HepG2 (cell line): ENCODE measurements around the gene UGCG. TPM values are rescaled to one million over a fixed set of nuclear protein-coding genes. Genes with fewer than 3 reads are reported as not detected.

Source experiments
- ATAC-seq: fragments of 200-7000 bp; cut with Tn5 transposase; 3 replicates; pipeline ENCODE4 v1.9.1; 2020; ENCODE audit warnings: mild to moderate bottlenecking, moderate library complexity
- BruUV-seq: library from RNA; stranded (reverse); fragments of 400-500 nt; replicated peaks from 2 replicates; lab custom pipeline; 2021; lab: Mats Ljungman, UMichigan
- CTCF ChIA-PET: fragments of 300-600 bp; formaldehyde crosslinking; extraction: SDS; loops from one replicate; lab custom pipeline; 2021; ENCODE audit warnings: low total read pairs, inconsistent platforms, low intra/inter-chr PET ratio; lab: Yijun Ruan, JAX
- POLR2A ChIA-PET: fragments of 350-600 bp; sonication (Branson Sonifier 250); formaldehyde crosslinking; loops from one replicate; lab custom pipeline; 2020; ENCODE audit warnings: antibody characterized with exemption, inconsistent platforms; lab: Yijun Ruan, JAX
- DNase-seq: peaks from one replicate; pipeline ENCODE4 v3.0.0-alpha.2; 2015; ENCODE audit warnings: low spot score
- FAIRE-seq: peaks from 3 replicates; lab custom pipeline; 2011; peaks lifted over from hg19 to GRCh38; lab: Jason Lieb, UNC
- H2AFZ ChIP-seq: one replicate; pipeline ENCODE4 v1.6.1; 2011; ENCODE audit warnings: low read length, inconsistent platforms
- H3K27ac ChIP-seq: fragments of 300-600 bp; 3 replicates; pipeline ENCODE4 v1.8.0; 2011; ENCODE audit warnings: mixed run types, mild to moderate bottlenecking, mixed read lengths, low read length, inconsistent platforms; ENCODE audit not compliant: insufficient read depth; ENCODE audit errors: extremely low read length
- H3K27me3 ChIP-seq, 2 experiments: fragments of 200-600 bp in 1 of 2; 2 replicates in 1 of 2; 3 replicates in 1 of 2; pipeline versions ENCODE4 v1.6.0 to v1.8.0; 2011; ENCODE audit warnings: low read length in 2 of 2, mild to moderate bottlenecking in 2 of 2, moderate library complexity in 2 of 2, inconsistent platforms in 1 of 2; ENCODE audit not compliant: insufficient read depth in 2 of 2, control insufficient read depth in 1 of 2
- H3K36me3 ChIP-seq, 2 experiments: fragments of 200-600 bp in 1 of 2; replicated peaks in 1 of 2; 2 replicates in 1 of 2; 3 replicates in 1 of 2; pipeline versions ENCODE4 v1.5.1 to v1.8.0; 2011; ENCODE audit warnings: low read length in 2 of 2, inconsistent platforms in 1 of 2; ENCODE audit not compliant: insufficient read depth in 2 of 2, control insufficient read depth in 1 of 2
- H3K4me1 ChIP-seq: 2 replicates; pipeline ENCODE4 v1.5.1; 2012; ENCODE audit warnings: low read length, inconsistent platforms; ENCODE audit not compliant: insufficient read depth
- H3K4me2 ChIP-seq: 2 replicates; pipeline ENCODE4 v1.6.0; 2011; ENCODE audit warnings: low read depth, low read length, inconsistent platforms
- H3K4me3 ChIP-seq, 3 experiments: fragments of 200-600 bp in 1 of 3; sonication (generic), shearing (Covaris generic) in 1 of 3; replicated peaks in 1 of 3; 2 replicates each; pipeline ENCODE4 v1.5.1; 2011 to 2016; ENCODE audit warnings: low read length in 3 of 3, inconsistent platforms in 2 of 3, low read depth in 2 of 3, mild to moderate bottlenecking in 2 of 3, control low read depth in 1 of 3, mixed read lengths in 1 of 3; ENCODE audit not compliant: insufficient read depth in 1 of 3
- H3K79me2 ChIP-seq: one replicate; pipeline ENCODE4 v1.6.1; 2011; ENCODE audit warnings: low read length, inconsistent platforms; ENCODE audit not compliant: insufficient read depth
- H3K9ac ChIP-seq: 2 replicates; pipeline ENCODE4 v1.6.0; 2011; ENCODE audit warnings: mild to moderate bottlenecking, low read depth, low read length, inconsistent platforms; ENCODE audit not compliant: insufficient read depth
- H3K9me3 ChIP-seq: 2 replicates; pipeline ENCODE4 v1.5.1; 2012; ENCODE audit warnings: mild to moderate bottlenecking, low read length
- H4K20me1 ChIP-seq: 2 replicates; pipeline ENCODE4 v1.6.0; 2011; ENCODE audit warnings: inconsistent platforms, mild to moderate bottlenecking, low read length, moderate library complexity; ENCODE audit not compliant: insufficient read depth
- CBX2 ChIP-seq, 2 experiments: fragments of 200-600 bp in 1 of 2; sonication (generic); formaldehyde crosslinking in 1 of 2; IDR thresholded peaks; 2 replicates each; pipeline versions ENCODE4 v1.7.0 to v1.8.1; 2018 to 2022; ENCODE audit warnings: low read depth in 2 of 2, low read length in 1 of 2, mild to moderate bottlenecking in 1 of 2, missing genetic modification reagents in 1 of 2
- KLF11 ChIP-seq: IDR thresholded peaks from 2 replicates; pipeline ENCODE4 v1.6.1; 2016; ENCODE audit warnings: missing compliant biosample characterization
- ZNF251 ChIP-seq: sonication (generic); formaldehyde crosslinking; IDR thresholded peaks from 2 replicates; pipeline ENCODE4 v1.9.0; 2021; ENCODE audit warnings: mild to moderate bottlenecking, missing genetic modification reagents
- WGBS: methylation state at CpG from one replicate; pipeline ENCODE4 v1.1.6; 2017; ENCODE audit warnings: low lambda C conversion rate; 5-methylcytosine and 5-hydroxymethylcytosine counted together
- in situ Hi-C: cut with HindIII; loops from 2 replicates; pipeline ENCODE4 v1.10.0; 2017; ENCODE audit warnings: low pct_unique_long_range_greater_than_20kb; ENCODE audit not compliant: extremely low pct_ligation_motif_present
- intact Hi-C: fragments of 100-400 bp; cut with micrococcal nuclease; formaldehyde crosslinking; loops from one replicate; pipeline ENCODE4 v1.10.0; 2022; ENCODE audit not compliant: unreplicated experiment
- polyA plus RNA-seq, 8 experiments: library from polyadenylated mRNA; depleted of rRNA in 3 of 8; stranded (reverse) in 7 of 8; unstranded in 1 of 8; fragments of >200 nt; fragmentation: Illumina TruSeq in 4 of 8; extraction: Trizol in 4 of 8; gene quantifications; 2 replicates each; pipeline versions ENCODE4 v1.2.1 to v1.2.3, GENCODE V29; 2011 to 2016; ENCODE audit warnings: low read depth in 4 of 8, missing spikeins in 1 of 8, mixed read lengths in 1 of 8; ENCODE audit not compliant: insufficient read depth in 1 of 8
- total RNA-seq, 5 experiments: library from RNA; depleted of rRNA; stranded (reverse); fragments of >200 nt; fragmentation: Illumina TruSeq; extraction: Trizol; gene quantifications; 2 replicates each; pipeline ENCODE4 v1.2.3, GENCODE V29; 2016; ENCODE audit warnings: low read depth in 1 of 5
- TF ChIP-seq, protein P1 (sequence below): sonication (generic); formaldehyde crosslinking; IDR thresholded peaks from 2 replicates; pipeline ENCODE4; 2020; ENCODE audit warnings: missing genetic modification reagents, mild to moderate bottlenecking, borderline replicate concordance
- TF ChIP-seq, protein P2 (sequence below): sonication (generic); formaldehyde crosslinking; IDR thresholded peaks from 2 replicates; pipeline ENCODE4 v1.4.0; 2020; ENCODE audit warnings: missing genetic modification reagents, borderline replicate concordance
- TF ChIP-seq, protein P3 (sequence below): IDR thresholded peaks from 2 replicates; pipeline ENCODE4 v1.6.1; 2016; ENCODE audit warnings: mild to moderate bottlenecking

The UGCG gene
- total and polyA plus RNA-seq, 2 of the 13 experiments (the other 11 are each of a cell fraction or from before 2014, with no cell fraction given), result 10.5 to 13.9 TPM

DNA sequence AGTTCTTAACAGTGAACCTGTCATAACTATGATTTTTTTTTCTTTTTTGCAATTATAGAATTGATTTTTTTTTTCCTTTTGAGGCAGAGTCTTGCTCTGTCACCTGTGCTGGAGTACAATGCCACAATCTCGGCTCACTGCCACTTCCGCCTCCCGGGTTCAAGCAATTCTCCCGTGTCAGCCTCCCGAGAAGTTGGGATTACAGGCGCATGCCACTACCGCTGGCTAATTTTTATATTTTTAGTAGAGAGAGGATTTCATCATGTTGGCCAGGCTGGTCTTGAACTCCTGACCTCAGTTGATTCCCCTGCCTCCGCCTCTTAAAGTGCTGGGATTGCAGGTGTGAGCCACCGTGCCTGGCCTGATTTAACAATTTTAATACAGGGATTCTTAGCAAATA, 21.4 kb downstream of the UGCG start (continued):
- TF ChIP-seq, protein P1, sequence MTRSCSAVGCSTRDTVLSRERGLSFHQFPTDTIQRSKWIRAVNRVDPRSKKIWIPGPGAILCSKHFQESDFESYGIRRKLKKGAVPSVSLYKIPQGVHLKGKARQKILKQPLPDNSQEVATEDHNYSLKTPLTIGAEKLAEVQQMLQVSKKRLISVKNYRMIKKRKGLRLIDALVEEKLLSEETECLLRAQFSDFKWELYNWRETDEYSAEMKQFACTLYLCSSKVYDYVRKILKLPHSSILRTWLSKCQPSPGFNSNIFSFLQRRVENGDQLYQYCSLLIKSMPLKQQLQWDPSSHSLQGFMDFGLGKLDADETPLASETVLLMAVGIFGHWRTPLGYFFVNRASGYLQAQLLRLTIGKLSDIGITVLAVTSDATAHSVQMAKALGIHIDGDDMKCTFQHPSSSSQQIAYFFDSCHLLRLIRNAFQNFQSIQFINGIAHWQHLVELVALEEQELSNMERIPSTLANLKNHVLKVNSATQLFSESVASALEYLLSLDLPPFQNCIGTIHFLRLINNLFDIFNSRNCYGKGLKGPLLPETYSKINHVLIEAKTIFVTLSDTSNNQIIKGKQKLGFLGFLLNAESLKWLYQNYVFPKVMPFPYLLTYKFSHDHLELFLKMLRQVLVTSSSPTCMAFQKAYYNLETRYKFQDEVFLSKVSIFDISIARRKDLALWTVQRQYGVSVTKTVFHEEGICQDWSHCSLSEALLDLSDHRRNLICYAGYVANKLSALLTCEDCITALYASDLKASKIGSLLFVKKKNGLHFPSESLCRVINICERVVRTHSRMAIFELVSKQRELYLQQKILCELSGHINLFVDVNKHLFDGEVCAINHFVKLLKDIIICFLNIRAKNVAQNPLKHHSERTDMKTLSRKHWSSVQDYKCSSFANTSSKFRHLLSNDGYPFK (CRISPR knock-in tag), result no peak

DNA sequence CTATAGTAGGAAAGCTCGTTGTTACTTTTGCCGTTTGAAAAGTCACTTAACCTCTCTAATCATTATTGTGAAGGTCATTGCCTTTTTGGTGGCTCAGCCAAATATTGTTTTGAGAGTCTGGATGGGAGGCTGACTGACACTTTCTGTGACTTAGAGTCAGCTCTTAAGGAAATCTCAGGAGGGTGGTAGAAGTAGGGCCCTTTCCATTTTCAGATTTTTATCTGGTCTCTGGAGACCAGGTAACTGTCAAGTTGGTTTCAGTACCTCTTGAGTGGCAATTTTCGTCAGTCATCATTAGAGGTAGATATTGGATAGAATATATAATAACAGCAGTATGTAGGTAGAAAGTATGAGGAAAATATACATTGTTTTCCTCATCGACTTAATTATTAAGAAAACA, 23.3 kb downstream of the UGCG start:
- peaks cover 16% of the 10 kb centered on the region for H3K4me1 ChIP-seq
- H3K4me2 ChIP-seq, result no peak overlapping the region
- WGBS, result 83% methylated on average over 4 of the region's 4 CpGs
- no peak overlapping the region for H3K27ac ChIP-seq
- CTCF ChIA-PET, result no interaction called here
- no TSS peak for BruUV-seq
- no peak overlapping the region for H3K9ac ChIP-seq
- peaks cover 2% of the 10 kb centered on the region for H3K79me2 ChIP-seq
- DNase-seq, result no peak
- no peaks in the 10 kb centered on the region for H3K9me3 ChIP-seq
- intact Hi-C loops (no loop called here), in situ Hi-C loops (no loop called here)
- H4K20me1 ChIP-seq, result no peaks in the 10 kb centered on the region
- no peak for TF ChIP-seq CBX2 (IDR thresholded peaks at IDR 0.05; ENCODE audit: low read depth, low read length)
- no peak for TF ChIP-seq CBX2 (CRISPR knock-in tag; IDR thresholded peaks at IDR 0.05; ENCODE audit: low read depth)
- TF ChIP-seq KLF11 (CRISPR knock-in tag), result no peak
- TF ChIP-seq, protein P2, sequence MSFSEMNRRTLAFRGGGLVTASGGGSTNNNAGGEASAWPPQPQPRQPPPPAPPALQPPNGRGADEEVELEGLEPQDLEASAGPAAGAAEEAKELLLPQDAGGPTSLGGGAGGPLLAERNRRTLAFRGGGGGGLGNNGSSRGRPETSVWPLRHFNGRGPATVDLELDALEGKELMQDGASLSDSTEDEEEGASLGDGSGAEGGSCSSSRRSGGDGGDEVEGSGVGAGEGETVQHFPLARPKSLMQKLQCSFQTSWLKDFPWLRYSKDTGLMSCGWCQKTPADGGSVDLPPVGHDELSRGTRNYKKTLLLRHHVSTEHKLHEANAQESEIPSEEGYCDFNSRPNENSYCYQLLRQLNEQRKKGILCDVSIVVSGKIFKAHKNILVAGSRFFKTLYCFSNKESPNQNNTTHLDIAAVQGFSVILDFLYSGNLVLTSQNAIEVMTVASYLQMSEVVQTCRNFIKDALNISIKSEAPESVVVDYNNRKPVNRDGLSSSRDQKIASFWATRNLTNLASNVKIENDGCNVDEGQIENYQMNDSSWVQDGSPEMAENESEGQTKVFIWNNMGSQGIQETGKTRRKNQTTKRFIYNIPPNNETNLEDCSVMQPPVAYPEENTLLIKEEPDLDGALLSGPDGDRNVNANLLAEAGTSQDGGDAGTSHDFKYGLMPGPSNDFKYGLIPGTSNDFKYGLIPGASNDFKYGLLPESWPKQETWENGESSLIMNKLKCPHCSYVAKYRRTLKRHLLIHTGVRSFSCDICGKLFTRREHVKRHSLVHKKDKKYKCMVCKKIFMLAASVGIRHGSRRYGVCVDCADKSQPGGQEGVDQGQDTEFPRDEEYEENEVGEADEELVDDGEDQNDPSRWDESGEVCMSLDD, result no peak
- no peak for TF ChIP-seq ZNF251
- TF ChIP-seq, protein P3, sequence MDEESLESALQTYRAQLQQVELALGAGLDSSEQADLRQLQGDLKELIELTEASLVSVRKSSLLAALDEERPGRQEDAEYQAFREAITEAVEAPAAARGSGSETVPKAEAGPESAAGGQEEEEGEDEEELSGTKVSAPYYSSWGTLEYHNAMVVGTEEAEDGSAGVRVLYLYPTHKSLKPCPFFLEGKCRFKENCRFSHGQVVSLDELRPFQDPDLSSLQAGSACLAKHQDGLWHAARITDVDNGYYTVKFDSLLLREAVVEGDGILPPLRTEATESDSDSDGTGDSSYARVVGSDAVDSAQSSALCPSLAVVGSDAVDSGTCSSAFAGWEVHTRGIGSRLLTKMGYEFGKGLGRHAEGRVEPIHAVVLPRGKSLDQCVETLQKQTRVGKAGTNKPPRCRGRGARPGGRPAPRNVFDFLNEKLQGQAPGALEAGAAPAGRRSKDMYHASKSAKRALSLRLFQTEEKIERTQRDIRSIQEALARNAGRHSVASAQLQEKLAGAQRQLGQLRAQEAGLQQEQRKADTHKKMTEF, result no peak
- peaks cover 0 to 9% of the 10 kb centered on the region in 2 experiments; a peak in 3 of 5 replicates for H3K36me3 ChIP-seq
- H3K4me3 ChIP-seq, result no peak overlapping the region
- no peak for ATAC-seq
- H2AFZ ChIP-seq, result no peak overlapping the region
- no peak for FAIRE-seq
- POLR2A ChIA-PET, result no interaction called here
- H3K27me3 ChIP-seq, result no peaks in the 10 kb centered on the region
